GM23338 (cell line): ENCODE results near the gene MALRD1. TPM values are rescaled to one million over a fixed set of nuclear protein-coding genes. Genes with fewer than 3 reads are reported as not detected.
A peak's percentile ranks its signal among the peaks of the same experiment; 100 is the strongest.

Source experiments
- ATAC-seq: fragments of 200-7000 bp; cut with Tn5 transposase; 3 replicates; pipeline ENCODE4 v1.9.1; 2020
- DNase-seq: peaks from one replicate; pipeline ENCODE4 v3.0.0-alpha.2; 2015; ENCODE audit warnings: low spot score
- H2AFZ ChIP-seq: fragments of 200-600 bp; sonication (generic); 2 replicates; pipeline ENCODE4 v1.8.0; 2016; ENCODE audit warnings: antibody characterized with exemption, mild to moderate bottlenecking, moderate library complexity
- H3F3A ChIP-seq: fragments of 200-600 bp; sonication (generic); replicated peaks from 2 replicates; pipeline ENCODE4 v1.8.0; 2017; ENCODE audit warnings: antibody characterized with exemption, mixed run types, low read depth
- H3K27ac ChIP-seq: fragments of 200-600 bp; sonication (generic); 2 replicates; pipeline ENCODE4 v1.6.1; 2016; ENCODE audit warnings: low read depth
- H3K27me3 ChIP-seq: fragments of 200-600 bp; sonication (generic); 2 replicates; pipeline ENCODE4 v1.8.0; 2016; ENCODE audit warnings: mild to moderate bottlenecking, mixed run types, moderate library complexity; ENCODE audit not compliant: insufficient read depth
- H3K36me3 ChIP-seq: fragments of 200-600 bp; sonication (generic); 2 replicates; pipeline ENCODE4 v1.8.0; 2016; ENCODE audit warnings: mild to moderate bottlenecking; ENCODE audit not compliant: insufficient read depth
- H3K4me1 ChIP-seq: fragments of 200-600 bp; sonication (generic); 2 replicates; pipeline ENCODE4 v1.8.0; 2016; ENCODE audit warnings: mild to moderate bottlenecking, moderate library complexity; ENCODE audit not compliant: insufficient read depth
- H3K4me2 ChIP-seq: fragments of 200-600 bp; sonication (generic); 2 replicates; pipeline ENCODE4 v1.7.1; 2017; ENCODE audit warnings: mixed run types
- H3K4me3 ChIP-seq: fragments of 200-600 bp; sonication (generic); 2 replicates; pipeline ENCODE4 v1.6.1; 2016; ENCODE audit warnings: mixed run types
- H3K79me2 ChIP-seq: fragments of 200-600 bp; sonication (generic); replicated peaks from 2 replicates; pipeline ENCODE4 v1.8.0; 2017; ENCODE audit warnings: mild to moderate bottlenecking; ENCODE audit not compliant: insufficient read depth
- H3K9me2 ChIP-seq: fragments of 200-600 bp; sonication (generic); 2 replicates; pipeline ENCODE4 v1.8.0; 2017; ENCODE audit not compliant: insufficient read depth
- H4K20me1 ChIP-seq: fragments of 200-600 bp; sonication (generic); replicated peaks from 2 replicates; pipeline ENCODE4 v1.8.0; 2017; ENCODE audit warnings: mild to moderate bottlenecking; ENCODE audit not compliant: insufficient read depth
- H3K27ac Mint-ChIP-seq: 2 replicates; pipeline ENCODE4 v1.8.0; 2020; ENCODE audit warnings: inconsistent platforms, mild to moderate bottlenecking, moderate library complexity, mixed read lengths
- H3K27me3 Mint-ChIP-seq: 3 replicates; pipeline ENCODE4 v1.8.0; 2022; ENCODE audit warnings: low read depth, mild to moderate bottlenecking, moderate library complexity, mixed read lengths, inconsistent platforms; ENCODE audit not compliant: insufficient read depth, poor library complexity
- H3K36me3 Mint-ChIP-seq: 3 replicates; pipeline ENCODE4 v1.8.0; 2021; ENCODE audit warnings: low read depth, mild to moderate bottlenecking, inconsistent platforms, moderate library complexity, mixed read lengths
- H3K4me1 Mint-ChIP-seq: 3 replicates; pipeline ENCODE4 v1.8.0; 2020; ENCODE audit warnings: mild to moderate bottlenecking, inconsistent platforms, mixed read lengths
- H3K4me3 Mint-ChIP-seq: 3 replicates; pipeline ENCODE4 v1.8.0; 2021; ENCODE audit warnings: moderate library complexity, mild to moderate bottlenecking, inconsistent platforms, mixed read lengths
- H3K9me3 Mint-ChIP-seq: 3 replicates; pipeline ENCODE4 v1.8.0; 2020; ENCODE audit warnings: moderate library complexity, mild to moderate bottlenecking, inconsistent platforms, mixed read lengths
- CREB1 ChIP-seq: fragments of 250-450 bp; sonication (Bioruptor Pico); IDR thresholded peaks from 2 replicates; pipeline ENCODE4 v1.5.0; 2020; ENCODE audit warnings: low read depth, mild to moderate bottlenecking, moderate library complexity
- EZH2 ChIP-seq: fragments of 200-600 bp; sonication (generic); IDR thresholded peaks from one replicate; pipeline ENCODE4 v1.8.0; 2017; ENCODE audit warnings: antibody characterized with exemption, mild to moderate bottlenecking, low read depth; ENCODE audit not compliant: unreplicated experiment
- EZH2phosphoT487 ChIP-seq: fragments of 200-600 bp; sonication (generic); IDR thresholded peaks from one replicate; pipeline ENCODE4 v1.8.1; 2018; ENCODE audit warnings: antibody characterized with exemption; ENCODE audit not compliant: unreplicated experiment
- JUNB ChIP-seq: IDR thresholded peaks from one replicate; pipeline ENCODE4 v1.6.1; 2016; ENCODE audit warnings: antibody characterized with exemption; ENCODE audit not compliant: unreplicated experiment
- NANOG ChIP-seq: IDR thresholded peaks from 2 replicates; pipeline ENCODE4 v1.6.1; 2016; ENCODE audit warnings: antibody characterized with exemption, borderline replicate concordance
- POLR2AphosphoS5 ChIP-seq: IDR thresholded peaks from 2 replicates; pipeline ENCODE4 v1.6.1; 2016; ENCODE audit warnings: antibody characterized with exemption, low read depth
- ZNF331 ChIP-seq: fragments of 250-450 bp; sonication (Bioruptor Pico); IDR thresholded peaks from 2 replicates; pipeline ENCODE4 v1.5.0; 2020; ENCODE audit warnings: low read depth, mild to moderate bottlenecking, moderate library complexity
- polyA plus RNA-seq: library from polyadenylated mRNA; unstranded; fragments of >200 nt; fragmentation: Nextera tagmentation; extraction: Ambion mirVana; gene quantifications from 2 replicates; pipeline ENCODE4 v1.2.1, GENCODE V29; 2016
- total RNA-seq: library from RNA; depleted of rRNA; stranded (reverse); fragments of >200 nt; shearing (Covaris generic); gene quantifications from 2 replicates; pipeline ENCODE4 v1.2.3, GENCODE V29; 2014
- TF ChIP-seq, protein P1 (sequence below): IDR thresholded peaks from one replicate; pipeline ENCODE4 v1.6.1; 2018; ENCODE audit warnings: antibody characterized with exemption; ENCODE audit not compliant: unreplicated experiment
- TF ChIP-seq, protein P2 (sequence below), 2 experiments: fragments of 200-600 bp in 1 of 2; sonication (generic) in 1 of 2; conservative IDR thresholded peaks; 2 replicates each; pipeline versions ENCODE4 v1.5.1 to v1.6.1; 2016 to 2017; ENCODE audit warnings: antibody characterized with exemption in 2 of 2, low read depth in 2 of 2, mild to moderate bottlenecking in 2 of 2, moderate library complexity in 1 of 2

The MALRD1 gene
- total and polyA plus RNA-seq, 2 experiments from 2014 or later: 0.42 to 1.9 TPM

DNA sequence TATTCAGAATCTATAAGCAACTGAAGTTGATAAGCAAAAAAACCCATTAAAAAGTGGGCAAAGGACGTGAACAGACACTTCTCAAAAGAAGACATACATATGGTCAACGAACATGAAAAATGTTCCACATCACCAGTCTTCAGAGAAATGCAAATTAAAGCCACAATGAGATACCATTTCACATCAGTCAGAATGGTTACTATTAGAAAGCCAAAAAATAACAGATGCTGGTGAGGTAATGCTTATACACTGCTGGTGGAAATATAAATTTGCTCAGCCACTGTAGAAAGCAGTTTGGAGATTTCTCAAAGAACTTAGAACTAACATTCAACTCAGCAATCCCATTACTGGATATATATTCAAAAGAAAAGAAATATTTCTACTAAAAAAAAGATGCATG, 434.8 kb downstream of the MALRD1 start:
- H3K27ac Mint-ChIP-seq: no peak overlapping the region
- H3K9me3 Mint-ChIP-seq: no peaks in the 10 kb centered on the region
- H3K36me3 Mint-ChIP-seq: no peaks in the 10 kb centered on the region

DNA sequence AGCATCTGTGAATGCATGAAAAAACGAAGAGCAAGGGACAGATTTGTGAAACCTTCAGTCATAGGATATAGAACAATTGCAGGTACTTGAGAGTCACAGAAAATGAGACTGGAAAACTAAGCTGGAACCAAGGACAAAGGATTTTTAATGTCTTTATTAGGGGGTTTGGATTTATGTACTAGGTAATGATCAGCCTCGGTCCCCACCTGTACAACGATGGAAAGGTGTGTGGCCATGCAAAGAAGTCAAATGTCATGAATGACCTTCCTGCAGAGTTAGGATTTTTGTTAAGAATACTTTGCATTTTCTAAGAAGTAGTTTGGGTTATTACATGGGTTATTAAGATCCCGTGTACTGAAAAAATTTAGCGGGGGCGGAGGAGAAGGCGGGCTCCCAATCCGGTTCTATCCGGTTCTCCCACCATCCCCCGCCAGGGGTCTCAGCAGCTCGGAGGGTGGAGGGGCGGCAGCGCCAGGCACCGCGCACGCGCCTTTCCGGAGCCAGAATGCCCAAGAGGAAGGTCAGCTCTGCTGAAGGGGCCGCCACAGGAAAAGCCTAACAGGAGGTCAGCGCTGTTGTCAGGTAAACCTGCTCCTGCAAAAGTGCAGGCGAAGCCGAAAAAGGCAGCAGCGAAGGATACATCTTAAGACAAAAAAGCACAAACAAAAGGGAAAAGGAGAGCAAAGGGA, 440.1 kb downstream of the MALRD1 start:
- H3K79me2 ChIP-seq: no peaks in the 10 kb centered on the region
- Mint-ChIP-seq H3K27me3 (peaks cover 6% of the 10 kb centered on the region), H3K9me3 (no peaks in the 10 kb centered on the region)

More for the DNA sequence above, 434.8 kb downstream of the MALRD1 start:
- H3K27me3 Mint-ChIP-seq: no peaks in the 10 kb centered on the region
- H3K4me3 Mint-ChIP-seq: no peak overlapping the region
- H3K79me2 ChIP-seq: no peaks in the 10 kb centered on the region
- no peaks in the 10 kb centered on the region for H3F3A ChIP-seq
- H4K20me1 ChIP-seq: no peaks in the 10 kb centered on the region
- H3K4me3 ChIP-seq: no peak overlapping the region
- ATAC-seq (no peak), DNase-seq (no peak)
- H3K36me3 ChIP-seq: no peaks in the 10 kb centered on the region
- H3K27ac ChIP-seq: no peak overlapping the region
- 0 out of 2 replicates have a peak, but pooled peaks cover 3% of the 10 kb centered on the region for H3K9me2 ChIP-seq
- no peak for TF ChIP-seq EZH2
- no peak for TF ChIP-seq JUNB
- no peak for TF ChIP-seq CREB1 (CRISPR knock-in tag)
- TF ChIP-seq EZH2phosphoT487: no peak
- TF ChIP-seq POLR2AphosphoS5: no peak
- TF ChIP-seq NANOG: no peak
- TF ChIP-seq, protein P1, sequence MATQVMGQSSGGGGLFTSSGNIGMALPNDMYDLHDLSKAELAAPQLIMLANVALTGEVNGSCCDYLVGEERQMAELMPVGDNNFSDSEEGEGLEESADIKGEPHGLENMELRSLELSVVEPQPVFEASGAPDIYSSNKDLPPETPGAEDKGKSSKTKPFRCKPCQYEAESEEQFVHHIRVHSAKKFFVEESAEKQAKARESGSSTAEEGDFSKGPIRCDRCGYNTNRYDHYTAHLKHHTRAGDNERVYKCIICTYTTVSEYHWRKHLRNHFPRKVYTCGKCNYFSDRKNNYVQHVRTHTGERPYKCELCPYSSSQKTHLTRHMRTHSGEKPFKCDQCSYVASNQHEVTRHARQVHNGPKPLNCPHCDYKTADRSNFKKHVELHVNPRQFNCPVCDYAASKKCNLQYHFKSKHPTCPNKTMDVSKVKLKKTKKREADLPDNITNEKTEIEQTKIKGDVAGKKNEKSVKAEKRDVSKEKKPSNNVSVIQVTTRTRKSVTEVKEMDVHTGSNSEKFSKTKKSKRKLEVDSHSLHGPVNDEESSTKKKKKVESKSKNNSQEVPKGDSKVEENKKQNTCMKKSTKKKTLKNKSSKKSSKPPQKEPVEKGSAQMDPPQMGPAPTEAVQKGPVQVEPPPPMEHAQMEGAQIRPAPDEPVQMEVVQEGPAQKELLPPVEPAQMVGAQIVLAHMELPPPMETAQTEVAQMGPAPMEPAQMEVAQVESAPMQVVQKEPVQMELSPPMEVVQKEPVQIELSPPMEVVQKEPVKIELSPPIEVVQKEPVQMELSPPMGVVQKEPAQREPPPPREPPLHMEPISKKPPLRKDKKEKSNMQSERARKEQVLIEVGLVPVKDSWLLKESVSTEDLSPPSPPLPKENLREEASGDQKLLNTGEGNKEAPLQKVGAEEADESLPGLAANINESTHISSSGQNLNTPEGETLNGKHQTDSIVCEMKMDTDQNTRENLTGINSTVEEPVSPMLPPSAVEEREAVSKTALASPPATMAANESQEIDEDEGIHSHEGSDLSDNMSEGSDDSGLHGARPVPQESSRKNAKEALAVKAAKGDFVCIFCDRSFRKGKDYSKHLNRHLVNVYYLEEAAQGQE: no peak
- TF ChIP-seq ZNF331: no peak
- H2AFZ ChIP-seq: no peak overlapping the region
- H3K4me1 Mint-ChIP-seq: peaks cover 3% of the 10 kb centered on the region
- peaks cover 4% of the 10 kb centered on the region for H3K4me1 ChIP-seq
- H3K4me2 ChIP-seq: no peak overlapping the region
- no peaks in the 10 kb centered on the region for H3K27me3 ChIP-seq

More for the DNA sequence above, 440.1 kb downstream of the MALRD1 start:
- H4K20me1 ChIP-seq: no peaks in the 10 kb centered on the region
- H3K4me1 ChIP-seq: peaks cover 12% of the 10 kb centered on the region
- 0 out of 2 replicates have a peak, but pooled peaks have one; percentile 17 for TF ChIP-seq POLR2AphosphoS5
- no peak for TF ChIP-seq NANOG
- TF ChIP-seq, protein P2, sequence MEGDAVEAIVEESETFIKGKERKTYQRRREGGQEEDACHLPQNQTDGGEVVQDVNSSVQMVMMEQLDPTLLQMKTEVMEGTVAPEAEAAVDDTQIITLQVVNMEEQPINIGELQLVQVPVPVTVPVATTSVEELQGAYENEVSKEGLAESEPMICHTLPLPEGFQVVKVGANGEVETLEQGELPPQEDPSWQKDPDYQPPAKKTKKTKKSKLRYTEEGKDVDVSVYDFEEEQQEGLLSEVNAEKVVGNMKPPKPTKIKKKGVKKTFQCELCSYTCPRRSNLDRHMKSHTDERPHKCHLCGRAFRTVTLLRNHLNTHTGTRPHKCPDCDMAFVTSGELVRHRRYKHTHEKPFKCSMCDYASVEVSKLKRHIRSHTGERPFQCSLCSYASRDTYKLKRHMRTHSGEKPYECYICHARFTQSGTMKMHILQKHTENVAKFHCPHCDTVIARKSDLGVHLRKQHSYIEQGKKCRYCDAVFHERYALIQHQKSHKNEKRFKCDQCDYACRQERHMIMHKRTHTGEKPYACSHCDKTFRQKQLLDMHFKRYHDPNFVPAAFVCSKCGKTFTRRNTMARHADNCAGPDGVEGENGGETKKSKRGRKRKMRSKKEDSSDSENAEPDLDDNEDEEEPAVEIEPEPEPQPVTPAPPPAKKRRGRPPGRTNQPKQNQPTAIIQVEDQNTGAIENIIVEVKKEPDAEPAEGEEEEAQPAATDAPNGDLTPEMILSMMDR (conservative IDR thresholded peaks at IDR 0.05; ENCODE audit: low read depth in 2 of 2): peak; percentile 37 to 48
- DNase-seq (peak; percentile 91), ATAC-seq (peak; percentile 100)
- H3K27ac ChIP-seq: peak overlapping the region; percentile 77
- 0 out of 2 replicates have a peak overlapping the region, but pooled peaks have one; percentile 11 for H3K4me3 ChIP-seq
- H3K27me3 ChIP-seq: no peaks in the 10 kb centered on the region
- peak overlapping the region; percentile 87 for H2AFZ ChIP-seq
- no peaks in the 10 kb centered on the region; the same call in 2 of the 3 replicates for H3K36me3 Mint-ChIP-seq
- peak overlapping the region; percentile 50; the same call in 1 of the 2 replicates for H3K4me2 ChIP-seq
- no peaks in the 10 kb centered on the region for H3F3A ChIP-seq
- H3K9me2 ChIP-seq: no peaks in the 10 kb centered on the region; the same call in 1 of the 2 replicates
- H3K4me3 Mint-ChIP-seq: peak overlapping the region; percentile 51
- H3K36me3 ChIP-seq: no peaks in the 10 kb centered on the region
- peaks cover 16% of the 10 kb centered on the region for H3K4me1 Mint-ChIP-seq
- peak overlapping the region; percentile 89 for H3K27ac Mint-ChIP-seq
